GM18909 (cell line): ENCODE measurements around the gene PLAAT3.
"Not testable (repeated sequence)": the region's sequence is repeated elsewhere in the genome, so short reads cannot be mapped to it uniquely, and the experiment has no call there.

Experiments
- ATAC-seq: cut with Tn5 transposase; IDR thresholded peaks from one replicate; pipeline ENCODE4 v1.9.1; 2021; ENCODE audit warnings: mild to moderate bottlenecking; ENCODE audit not compliant: unreplicated experiment, poor library complexity

PLAAT3 gene

DNA sequence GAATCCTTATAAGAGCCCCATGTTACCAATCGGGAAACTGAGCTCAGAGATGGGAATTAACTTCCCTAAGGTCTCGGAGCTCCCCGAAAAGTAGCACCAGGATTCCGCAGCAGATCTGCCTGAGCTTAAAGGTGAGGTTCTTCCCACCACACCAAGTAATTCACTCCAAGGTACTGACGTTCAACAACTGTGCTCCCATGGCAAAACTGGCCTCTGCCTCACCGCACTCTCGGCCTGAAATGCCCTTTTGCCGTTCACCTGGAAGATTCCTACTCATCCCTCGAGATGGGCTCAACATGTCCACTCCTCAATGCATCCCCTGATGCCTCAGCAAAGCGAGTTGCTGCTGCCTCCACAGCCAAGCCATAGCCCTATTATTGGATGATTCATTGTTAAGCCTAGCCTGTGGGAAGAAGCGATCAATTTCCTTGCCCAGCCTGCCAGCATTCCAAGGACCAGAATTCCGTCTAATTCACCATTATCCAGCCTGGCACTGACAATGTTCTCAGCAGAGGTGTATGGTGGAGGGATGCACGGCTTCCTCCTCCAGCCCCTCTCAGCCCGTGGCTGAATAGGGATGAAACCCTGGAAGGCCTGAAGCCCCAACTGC lies 4.2 kb downstream of the PLAAT3 start:
- ATAC-seq: no peak

DNA sequence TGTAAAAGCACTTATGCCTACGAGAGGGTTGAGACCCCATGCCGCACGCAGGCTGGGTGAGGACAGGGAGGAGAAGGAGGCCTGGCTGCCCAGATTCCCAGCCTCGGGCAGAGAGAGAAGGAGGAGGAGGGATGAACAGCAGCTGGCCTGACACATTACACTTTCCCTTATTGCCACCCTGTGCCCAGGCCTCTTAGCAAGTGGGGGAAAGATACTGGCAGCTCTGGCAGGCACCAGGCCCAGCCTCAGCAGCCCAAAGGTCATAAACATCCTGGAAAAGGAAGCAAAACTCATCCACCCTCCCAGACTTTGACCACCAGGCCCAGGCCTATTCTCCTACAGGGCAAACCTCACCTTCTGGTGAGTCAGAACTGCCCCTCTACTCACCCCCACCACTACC lies 4.7 kb downstream of the PLAAT3 start:
- ATAC-seq: no peak

DNA sequence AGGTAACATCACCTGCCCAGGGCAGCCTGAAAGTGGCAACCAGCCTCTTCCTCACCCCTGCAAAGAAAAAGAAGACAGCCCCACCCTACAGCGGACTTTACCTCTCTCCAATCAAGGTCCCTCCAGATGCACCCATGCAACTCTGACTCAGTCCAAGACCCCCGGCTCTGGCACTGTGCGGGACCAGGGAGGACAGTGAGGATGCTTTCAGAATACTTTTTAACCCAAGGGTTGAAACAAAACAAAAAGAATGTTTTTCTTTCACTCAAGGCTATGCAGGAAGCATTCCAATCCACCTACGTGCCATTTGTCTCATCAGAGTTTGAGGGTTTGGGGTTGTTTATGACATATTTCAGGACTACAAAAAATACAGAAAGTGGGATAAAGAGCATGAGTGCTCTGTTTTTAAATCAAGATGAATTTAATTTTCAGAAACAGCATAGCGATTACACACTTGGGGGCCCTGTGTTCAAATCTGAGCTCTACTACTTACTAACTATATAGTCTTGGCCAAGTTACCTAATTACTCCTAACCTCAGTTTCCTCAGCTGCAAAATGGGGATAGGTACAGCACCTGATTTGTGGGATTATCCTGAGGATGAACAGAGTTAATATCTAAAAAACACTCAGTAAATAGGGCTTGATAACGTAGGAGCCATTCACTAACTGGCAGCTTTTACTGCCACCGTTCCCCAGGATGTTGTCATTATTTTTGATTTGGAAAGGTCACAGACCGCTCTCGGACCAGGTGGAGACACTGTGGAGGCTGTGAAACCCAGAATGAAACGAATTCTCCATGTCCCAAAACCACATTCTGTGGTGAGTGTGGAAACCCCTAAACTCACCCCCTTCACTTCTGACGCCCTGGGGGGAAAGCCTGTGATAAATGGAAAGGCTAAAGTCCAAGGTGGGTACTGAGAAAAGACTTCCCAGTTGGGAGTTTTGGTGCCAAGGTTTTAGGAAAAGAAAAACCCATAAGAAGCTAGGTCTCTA lies 5.6 kb downstream of the PLAAT3 start:
- no peak for ATAC-seq

DNA sequence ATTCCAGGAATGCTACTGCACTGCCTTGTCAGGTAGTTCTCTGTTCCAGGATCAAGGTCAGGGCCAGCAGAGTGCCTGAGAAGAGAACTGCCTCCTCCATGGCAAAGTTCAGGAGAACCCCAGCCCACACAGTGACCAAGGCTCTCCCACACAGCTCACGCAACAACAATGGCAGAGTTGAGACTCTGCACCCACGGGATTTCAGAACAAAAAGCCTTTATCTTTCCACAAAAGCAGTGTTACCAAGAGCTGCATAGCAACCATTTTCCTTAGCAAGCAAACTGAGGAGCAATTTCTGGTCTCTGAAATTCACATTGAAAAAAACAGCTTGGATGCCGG lies 11.1 kb downstream of the PLAAT3 start:
- no peak for ATAC-seq

DNA sequence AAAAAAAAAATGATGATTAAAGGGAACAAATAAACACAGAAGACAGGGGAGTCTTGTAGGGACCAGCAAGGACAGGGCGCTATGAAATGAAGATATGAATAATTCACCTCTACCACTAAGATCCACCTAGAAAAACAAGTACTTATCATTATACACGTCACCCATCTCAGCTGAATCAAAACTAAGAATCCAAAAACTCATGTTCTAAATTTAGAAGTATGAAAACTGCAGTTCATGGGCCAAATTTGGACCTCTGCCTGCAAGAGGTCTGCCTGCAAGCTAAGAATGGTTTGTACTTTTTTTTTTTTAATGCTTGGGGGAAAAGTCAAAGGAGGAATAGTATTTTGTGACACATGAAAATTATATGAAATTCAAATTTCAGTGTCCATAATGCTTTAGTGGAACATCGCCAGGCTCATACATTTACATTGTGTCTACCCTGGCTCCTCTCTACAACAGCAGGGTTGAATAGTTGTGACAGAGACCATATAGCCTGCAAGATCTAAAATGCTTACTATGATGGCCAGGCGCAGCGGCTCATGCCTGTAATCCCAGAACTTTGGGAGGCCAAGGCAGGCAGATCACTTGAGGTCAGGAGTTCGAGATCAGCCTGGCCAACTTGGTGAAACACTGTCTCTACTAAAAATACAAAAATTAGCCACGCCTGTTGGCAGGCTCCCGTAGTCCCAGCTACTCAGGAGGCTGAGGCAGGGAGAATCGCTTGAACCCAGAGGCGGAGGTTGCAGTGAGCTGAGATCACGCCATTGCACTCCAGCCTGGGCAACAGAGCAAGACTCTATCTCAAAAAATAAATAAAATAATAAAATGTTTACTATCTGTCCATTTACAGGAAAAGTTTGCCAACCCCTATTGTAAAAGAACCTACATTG lies 11.7 kb downstream of the PLAAT3 start:
- ATAC-seq: not testable (repeated sequence)

DNA sequence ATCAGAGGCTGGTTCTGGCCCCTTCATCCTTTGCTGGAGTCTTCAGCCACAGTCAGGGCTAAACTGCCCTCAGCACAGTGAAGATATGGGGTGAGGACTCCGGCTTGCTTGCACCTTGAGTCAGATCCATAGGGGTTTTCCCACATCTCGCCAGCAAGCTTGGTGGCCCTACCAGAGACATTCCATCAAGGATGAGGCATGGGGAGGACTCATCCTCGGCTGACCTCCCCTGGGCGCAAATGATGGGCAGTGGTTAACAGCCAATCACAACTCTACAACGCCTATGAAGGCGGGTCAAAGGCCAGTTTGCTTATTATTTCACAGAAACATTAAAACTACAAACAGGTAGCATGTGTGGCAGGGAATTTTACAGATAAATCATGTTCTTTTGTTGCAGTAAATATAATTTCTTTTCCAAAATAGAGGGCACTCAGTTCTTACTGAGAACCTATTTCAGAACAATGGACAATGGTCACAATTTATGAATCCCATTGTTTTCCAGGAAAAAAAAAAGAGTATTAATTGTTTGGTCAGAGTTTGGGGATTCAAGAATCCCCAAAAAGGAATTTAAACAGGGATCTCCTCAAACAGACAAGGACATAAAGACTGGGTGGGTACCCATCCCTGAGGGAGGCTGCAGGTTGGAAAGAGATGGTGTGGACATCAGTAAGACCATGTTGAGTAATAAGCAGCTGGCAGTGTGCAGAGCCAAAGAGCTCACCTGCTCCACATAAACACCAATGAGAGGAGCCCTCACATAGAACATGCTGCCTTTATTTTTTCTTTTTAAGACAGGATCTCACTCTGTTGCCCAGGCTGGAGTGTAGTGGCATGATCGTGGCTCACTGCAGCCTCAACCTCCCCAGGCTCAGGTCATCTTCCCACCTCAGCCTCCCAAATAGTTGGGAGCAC lies 14.8 kb downstream of the PLAAT3 start:
- ATAC-seq: no peak

DNA sequence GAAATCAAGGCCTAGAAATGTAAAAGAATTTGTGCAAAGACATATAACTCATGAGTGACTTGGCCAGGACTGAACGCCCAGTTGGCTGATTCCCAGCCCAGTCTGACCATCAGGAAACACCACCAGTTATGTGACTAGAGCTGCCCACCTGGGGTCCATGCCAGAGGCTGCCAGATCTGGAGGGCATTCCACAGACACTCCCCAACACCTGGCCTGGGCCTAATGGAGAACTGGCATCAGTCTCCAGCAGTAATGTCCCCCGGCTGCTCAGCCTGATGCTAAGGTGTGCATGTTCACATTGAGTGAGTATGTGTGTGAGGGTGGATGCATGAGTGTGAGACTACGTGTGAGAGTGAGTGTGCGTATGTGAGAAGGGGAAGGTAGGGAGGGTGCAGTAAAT lies 15.7 kb downstream of the PLAAT3 start:
- no peak for ATAC-seq

DNA sequence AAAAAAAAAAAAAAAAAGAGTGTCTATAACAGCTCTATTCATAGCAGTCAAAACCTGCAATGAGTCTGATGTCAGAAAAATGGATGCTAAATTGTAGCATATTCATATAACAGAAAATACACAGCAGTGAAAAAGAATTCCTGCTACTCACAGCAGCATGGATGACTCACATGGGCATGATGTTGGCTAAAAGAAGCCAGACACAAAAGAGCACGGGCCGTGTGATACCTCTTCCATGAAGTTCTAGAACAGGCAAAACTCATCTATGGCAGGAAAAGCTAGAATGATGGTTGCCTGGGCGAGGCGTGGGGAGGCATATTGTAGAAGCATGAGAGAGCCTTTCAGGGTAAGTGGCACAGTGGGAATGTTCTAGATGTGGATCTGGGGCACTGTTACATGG lies 18.9 kb downstream of the PLAAT3 start:
- ATAC-seq: no peak

DNA sequence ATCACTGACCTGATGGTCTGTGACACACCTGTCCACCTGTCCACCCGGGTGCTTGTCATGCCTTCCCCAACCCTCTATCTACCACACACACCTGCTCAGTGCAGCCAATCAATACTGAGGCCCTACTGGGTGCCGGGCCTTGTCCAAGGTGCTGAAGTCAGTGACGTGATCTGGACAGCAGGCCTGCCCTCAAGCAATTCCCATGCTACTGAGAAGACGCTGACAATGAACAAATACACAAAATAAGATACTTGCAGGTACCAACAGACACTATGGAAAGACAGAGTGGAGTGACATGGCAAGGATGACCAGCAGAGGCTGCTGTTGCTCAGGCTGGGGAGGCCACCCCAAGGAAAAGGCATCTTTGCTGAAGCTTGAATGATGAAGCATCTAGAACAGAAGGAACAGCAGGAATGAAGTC lies 21.2 kb downstream of the PLAAT3 start:
- ATAC-seq: no peak

DNA sequence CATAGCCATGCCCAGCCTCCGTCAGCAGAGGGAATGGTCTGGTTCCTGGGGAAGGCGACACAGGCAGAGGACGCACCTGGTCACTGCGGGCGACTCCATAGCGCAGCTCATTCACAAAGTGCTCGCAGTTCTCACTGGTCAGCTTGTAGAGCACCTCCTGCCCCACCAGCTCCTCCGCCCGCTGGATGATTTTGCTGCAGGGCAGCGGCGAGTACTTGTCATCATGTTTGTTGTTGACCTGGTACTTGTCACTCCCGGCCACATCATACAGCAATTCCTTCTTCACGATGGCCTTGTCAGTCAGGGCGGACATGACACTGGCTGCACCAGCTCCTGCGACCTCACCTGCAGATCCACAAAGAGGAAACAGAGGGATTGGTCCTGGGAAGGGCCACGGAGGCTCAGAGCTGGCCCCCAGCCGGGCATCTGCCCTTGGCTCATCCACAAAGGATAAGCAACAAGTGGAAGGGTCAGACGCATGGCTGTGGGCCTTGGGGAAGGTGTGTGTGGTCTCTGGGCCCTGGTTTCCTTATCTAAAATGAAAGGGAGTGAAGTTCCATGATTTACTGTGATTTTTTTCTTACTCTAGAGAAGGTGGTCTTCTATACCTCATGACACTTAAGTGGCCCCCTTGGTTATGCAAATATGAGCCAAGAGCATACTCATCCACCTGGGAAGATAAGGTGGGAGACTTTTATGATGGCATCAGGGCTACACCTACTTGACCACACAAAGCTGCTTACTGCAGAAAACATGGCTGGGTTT lies 24.0 kb downstream of the PLAAT3 start:
- no peak for ATAC-seq

DNA sequence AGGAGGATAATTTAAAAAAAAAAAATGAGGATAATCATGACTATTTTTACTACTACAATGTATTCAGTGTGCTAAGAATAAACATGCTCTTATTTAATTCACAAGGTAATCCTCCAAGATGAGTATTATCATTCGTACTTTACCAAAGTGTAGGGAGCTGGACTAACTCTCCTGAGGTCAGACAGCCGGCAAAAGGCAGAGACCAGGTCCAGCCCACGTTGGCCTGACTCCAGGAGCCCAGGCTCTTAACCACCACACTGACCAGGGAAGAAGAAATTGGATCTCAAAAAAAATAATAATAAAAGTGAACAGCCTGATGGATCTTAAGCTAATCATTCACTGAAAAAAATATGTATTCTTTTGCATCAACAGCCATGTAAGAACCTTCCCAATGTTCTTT lies 25.2 kb downstream of the PLAAT3 start:
- ATAC-seq: no peak

DNA sequence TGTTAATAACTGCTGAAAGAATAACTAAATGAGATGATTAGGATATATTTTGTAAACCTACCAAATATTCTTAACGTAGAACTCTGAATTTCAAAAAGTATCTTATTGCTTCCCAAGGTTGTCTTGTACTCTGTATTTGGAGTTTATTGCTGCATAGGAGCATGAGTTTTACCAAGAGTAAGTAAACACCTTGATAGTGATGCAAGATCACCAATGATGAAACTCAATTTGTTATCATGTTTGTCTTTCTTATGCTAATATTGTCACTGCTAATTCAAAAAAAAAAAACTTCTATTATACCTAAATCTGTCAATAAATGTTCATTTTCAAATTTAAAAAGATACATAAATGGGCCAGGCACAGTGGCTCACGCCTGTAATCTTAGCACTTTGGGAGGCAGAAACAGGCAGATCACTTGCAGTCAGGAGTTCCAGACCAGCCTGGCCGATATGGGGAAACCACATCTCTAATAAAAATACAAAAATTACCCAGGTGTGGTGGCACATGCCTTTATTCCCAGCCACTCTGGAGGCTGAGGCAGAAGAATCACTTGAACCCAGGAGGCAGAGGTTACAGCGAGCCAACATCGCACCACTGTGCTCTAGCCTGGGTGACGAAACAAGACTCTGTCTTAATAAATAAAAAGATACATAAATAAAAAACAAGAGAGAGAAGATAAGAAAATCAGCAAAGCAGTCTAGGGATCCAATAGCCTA lies 27.6 kb downstream of the PLAAT3 start:
- ATAC-seq: no peak

DNA sequence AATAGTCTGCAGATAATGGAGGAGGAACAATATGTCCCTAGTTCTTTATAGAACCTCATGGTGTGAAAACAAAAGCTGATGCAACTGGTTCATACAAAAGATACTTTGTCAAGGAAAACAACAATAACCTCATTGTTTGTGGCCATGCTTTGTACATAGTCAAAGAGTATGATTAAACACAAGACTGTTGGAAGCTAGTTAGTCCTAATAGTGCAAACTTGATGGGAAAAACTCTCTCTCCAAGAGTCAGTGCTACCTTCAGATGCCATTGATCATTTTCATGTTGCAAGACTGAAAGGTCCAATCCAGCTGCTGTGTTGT lies 30.9 kb downstream of the PLAAT3 start:
- no peak for ATAC-seq

DNA sequence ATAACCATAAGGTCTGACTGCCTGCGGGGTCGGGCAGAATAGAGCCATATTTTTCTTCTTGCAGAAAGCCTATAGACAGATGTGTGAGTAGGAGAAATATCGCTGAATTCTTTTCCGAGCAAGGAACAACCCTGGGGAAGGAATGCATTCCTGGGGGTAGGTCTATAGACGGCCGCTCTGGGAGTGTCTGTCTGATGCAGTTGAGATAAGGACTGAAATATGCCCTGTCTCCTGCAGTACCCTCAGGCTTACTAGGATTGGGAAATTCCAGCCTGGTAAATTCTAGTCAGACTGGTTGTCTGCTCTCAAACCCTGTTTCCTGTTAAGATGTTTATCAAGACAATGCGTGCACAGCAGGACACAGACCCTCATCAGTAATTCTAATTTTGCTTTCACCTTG lies 33.0 kb downstream of the PLAAT3 start:
- not testable (repeated sequence) for ATAC-seq

DNA sequence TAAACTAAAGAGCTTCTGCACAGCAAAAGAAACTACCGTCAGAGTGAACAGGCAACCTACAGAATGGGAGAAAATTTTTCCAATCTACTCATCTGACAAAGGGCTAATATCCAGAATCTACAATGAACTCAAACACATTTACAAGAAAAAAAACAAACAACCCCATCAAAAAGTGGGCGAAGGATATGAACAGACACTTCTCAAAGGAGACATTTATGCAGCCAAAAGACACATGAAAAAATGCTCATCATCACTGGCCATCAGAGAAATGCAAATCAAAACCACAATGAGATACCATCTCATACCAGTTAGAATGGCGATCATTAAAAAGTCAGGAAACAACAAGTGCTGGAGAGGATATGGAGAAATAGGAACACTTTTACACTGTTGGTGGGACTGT lies 35.4 kb downstream of the PLAAT3 start:
- not testable (repeated sequence) for ATAC-seq

DNA sequence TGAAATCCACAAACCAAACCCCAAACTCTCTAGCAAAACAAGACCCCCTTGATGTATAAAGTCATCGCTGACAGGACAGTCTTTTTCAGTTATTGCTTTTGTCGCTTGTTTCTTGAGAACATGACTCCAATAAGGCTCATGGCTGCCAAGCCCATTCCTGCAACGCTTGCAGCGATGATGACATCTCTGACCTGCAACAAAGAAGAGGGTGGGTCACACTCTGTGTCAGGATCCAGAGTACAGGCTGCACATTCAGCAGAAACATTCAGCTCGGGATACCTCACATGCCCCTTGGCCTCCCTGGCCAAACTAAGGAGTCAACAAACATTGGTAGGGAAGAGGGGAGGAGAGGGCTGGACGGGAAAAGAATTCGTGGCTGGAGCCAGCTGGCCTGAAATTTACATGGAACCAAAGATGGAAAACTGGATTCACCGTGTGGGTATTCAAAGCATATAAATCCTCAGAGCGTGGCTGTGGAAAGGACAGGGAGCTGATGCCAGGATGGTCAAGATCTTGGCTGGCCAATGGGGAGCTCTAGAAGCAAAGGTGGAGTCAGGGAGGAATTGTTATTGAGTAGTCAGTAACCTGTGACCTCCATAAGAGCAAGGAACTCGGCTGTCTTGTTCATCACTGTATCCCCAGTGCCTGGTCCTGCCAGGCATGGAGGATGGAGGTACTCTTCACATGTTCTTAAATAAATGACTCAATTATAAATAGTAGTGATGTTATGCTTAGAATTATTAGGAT lies 39.2 kb downstream of the PLAAT3 start:
- ATAC-seq: no peak

DNA sequence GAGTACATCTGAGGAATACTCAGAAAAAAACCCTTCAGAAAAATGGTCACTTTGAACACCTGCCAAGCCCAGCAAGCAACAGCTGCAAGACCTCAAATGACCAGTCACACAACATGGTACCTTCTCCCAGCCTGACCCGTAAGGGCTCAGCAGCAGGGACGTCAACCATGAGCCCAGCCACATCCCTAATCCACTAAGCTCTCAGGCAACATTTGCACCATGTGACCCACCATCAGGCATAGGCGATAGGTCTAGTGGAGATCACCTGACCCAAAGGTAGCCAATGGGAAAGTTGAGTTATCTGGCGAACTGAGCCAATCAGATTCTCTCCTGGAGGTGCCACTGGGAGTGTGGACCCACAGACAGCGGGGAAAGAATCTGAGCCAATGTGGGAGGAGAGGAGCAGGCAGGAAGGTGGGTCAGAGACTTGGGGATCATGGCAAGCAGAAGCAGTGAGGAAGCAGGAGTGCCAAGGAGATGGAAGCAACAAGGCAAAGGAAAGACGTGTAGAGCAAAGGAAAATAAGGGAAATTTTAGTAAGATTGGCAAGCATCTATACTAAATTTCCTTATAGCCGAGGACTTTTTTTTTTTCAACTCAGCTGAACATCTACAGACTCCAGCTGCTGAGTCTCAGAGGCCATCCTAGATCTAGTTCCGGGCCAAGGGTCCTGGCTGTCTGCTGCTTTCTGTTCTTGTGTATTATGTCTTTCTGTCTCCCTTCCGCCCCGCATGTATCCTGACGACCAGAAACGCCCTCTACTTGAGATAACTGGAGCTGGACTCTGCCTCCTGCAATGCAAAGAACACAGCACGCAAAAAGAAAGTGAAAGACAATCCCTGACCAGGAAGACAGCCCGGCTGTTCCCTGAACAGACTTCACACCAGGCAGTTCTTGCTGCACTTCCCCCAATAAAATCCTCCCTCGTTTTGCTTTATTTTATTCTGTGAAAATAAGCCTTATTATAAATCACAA lies 40.1 kb downstream of the PLAAT3 start:
- ATAC-seq: no peak
